ENCODE results near the gene CPXM1.
A peak's percentile ranks its signal among the peaks of the same experiment; 100 is the strongest.

CPXM1 gene

DNA sequence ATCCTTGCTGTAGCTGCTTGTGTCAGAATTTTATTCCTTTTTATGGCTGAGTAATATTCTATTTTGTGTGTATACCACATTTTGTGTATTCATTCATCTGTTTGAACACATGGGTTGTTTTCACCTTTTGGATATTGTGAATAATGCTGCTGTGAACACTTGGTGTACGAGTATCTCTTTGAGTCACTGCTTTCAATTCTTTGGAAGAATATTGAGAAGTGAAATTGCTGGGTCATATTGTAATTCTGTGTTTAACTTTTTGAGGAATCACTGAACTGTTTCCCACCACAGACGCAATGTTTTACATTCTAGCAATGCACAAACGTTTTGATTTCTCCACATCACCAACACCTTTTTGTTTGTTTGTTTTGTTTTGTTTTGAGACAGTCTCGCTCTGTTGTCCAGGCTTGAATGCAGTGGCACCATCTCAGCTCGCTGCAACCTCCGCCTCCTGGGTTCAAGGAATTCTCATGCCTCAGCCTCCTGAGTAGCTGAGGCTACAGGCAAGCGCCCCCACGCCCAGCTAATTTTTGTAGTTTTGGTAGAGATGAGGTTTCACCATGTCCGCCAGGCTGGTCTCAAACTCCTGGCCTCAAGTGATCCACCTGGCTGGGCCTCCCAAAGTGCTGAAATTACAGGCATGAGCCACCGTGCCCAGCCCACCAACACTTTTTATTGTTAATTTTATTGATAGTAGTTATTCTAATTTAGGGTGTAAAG is 21.7 kb downstream of the CPXM1 start:
- Histone ChIP-seq H3K9ac (ENCODE audit: low read length) (no peak overlapping the region), H4K91ac (ENCODE audit: low read length) (no peak overlapping the region), H3K9me3 (ENCODE audit: control insufficient read depth, low read length) (peaks cover 7% of the 10 kb centered on the region), H3K36me3 (ENCODE audit: control insufficient read depth in 1 of 2, insufficient read depth in 2 of 2, low read depth in 1 of 2, low read length in 2 of 2) (no peaks in the 10 kb centered on the region), H2AK5ac (ENCODE audit: low read length, severe bottlenecking) (no peak overlapping the region), H2AFZ (ENCODE audit: low read depth, low read length) (no peak overlapping the region), H3K14ac (ENCODE audit: low read length in 2 of 2) (no peak overlapping the region), H3K4ac (ENCODE audit: low read depth in 1 of 2, low read length in 2 of 2) (no peak overlapping the region), H2BK15ac (ENCODE audit: low read depth, poor library complexity, severe bottlenecking) (no peak overlapping the region), H3K23ac (ENCODE audit: low read length in 2 of 2) (no peak overlapping the region), H3K4me2 (ENCODE audit: low read length, poor library complexity, severe bottlenecking) (no peak overlapping the region), H3K4me1 (ENCODE audit: control insufficient read depth, insufficient read depth, low read depth, low read length) (no peaks in the 10 kb centered on the region), H2BK12ac (ENCODE audit: low read length in 2 of 2) (no peak overlapping the region), H4K8ac (ENCODE audit: low read length) (no peak overlapping the region), H3K4me3 (ENCODE audit: insufficient read depth in 1 of 2, low read depth in 1 of 2, low read length in 2 of 2) (no peak overlapping the region), H2BK5ac (ENCODE audit: low read depth, low read length, poor library complexity, severe bottlenecking) (no peak overlapping the region), H3K27me3 (ENCODE audit: control insufficient read depth in 1 of 2, insufficient read depth in 1 of 2, low read length in 2 of 2) (peaks cover 9 to 29% of the 10 kb centered on the region in 2 experiments), H3K27ac (ENCODE audit: low read length, poor library complexity, severe bottlenecking) (no peak overlapping the region), H3K18ac (ENCODE audit: low read depth in 1 of 2, low read length in 2 of 2) (no peak overlapping the region), H2BK120ac (ENCODE audit: low read depth, low read length) (no peak overlapping the region), H3K79me1 (replicated peaks; ENCODE audit: low read length, poor library complexity, severe bottlenecking) (no peaks in the 10 kb centered on the region)
- no peak for DNase-seq
- 86% methylated on average over 7 of the region's 10 CpGs for WGBS

DNA sequence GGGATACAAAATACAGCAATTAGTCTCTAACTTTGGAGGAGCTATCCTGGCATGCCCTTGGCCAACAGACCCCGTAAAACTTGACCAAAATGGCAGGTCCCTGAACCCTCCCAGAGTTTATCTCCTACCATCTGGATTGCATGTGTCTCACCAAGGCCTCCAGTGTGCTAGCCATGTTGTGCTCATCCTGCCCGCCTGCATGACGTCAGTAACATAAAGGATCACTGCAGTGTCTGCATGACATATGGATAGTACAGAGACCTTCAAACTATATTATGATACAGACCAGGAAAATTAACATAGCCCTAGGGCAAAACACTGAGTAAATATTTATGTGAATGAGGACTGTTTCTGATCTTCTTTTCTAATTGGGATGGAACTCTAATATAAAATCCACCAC is 25.3 kb downstream of the CPXM1 start:
- no peak overlapping the region for H2BK120ac ChIP-seq (ENCODE audit: low read depth, low read length)
- H2BK5ac ChIP-seq (ENCODE audit: low read depth, low read length, poor library complexity, severe bottlenecking) = no peak overlapping the region
- no peak overlapping the region for H3K4me3 ChIP-seq (ENCODE audit: insufficient read depth in 1 of 2, low read depth in 1 of 2, low read length in 2 of 2)
- no peak overlapping the region for H4K8ac ChIP-seq (ENCODE audit: low read length)
- no peak overlapping the region for H2AFZ ChIP-seq (ENCODE audit: low read depth, low read length)
- no peak overlapping the region for H3K14ac ChIP-seq (ENCODE audit: low read length in 2 of 2)
- no peaks in the 10 kb centered on the region for H3K36me3 ChIP-seq (ENCODE audit: control insufficient read depth in 1 of 2, insufficient read depth in 2 of 2, low read depth in 1 of 2, low read length in 2 of 2)
- peaks cover 0 to 20% of the 10 kb centered on the region in 2 experiments for H3K27me3 ChIP-seq (ENCODE audit: control insufficient read depth in 1 of 2, insufficient read depth in 1 of 2, low read length in 2 of 2)
- peaks cover 7% of the 10 kb centered on the region for H3K9me3 ChIP-seq (ENCODE audit: control insufficient read depth, low read length)
- H2AK5ac ChIP-seq (ENCODE audit: low read length, severe bottlenecking) = no peak overlapping the region
- no peak overlapping the region for H3K4ac ChIP-seq (ENCODE audit: low read depth in 1 of 2, low read length in 2 of 2)
- H3K23ac ChIP-seq (ENCODE audit: low read length in 2 of 2) = no peak overlapping the region
- H3K27ac ChIP-seq (ENCODE audit: low read length, poor library complexity, severe bottlenecking) = no peak overlapping the region
- no peak overlapping the region for H2BK15ac ChIP-seq (ENCODE audit: low read depth, poor library complexity, severe bottlenecking)
- no peak overlapping the region for H3K9ac ChIP-seq (ENCODE audit: low read length)
- no peak overlapping the region for H4K91ac ChIP-seq (ENCODE audit: low read length)
- H3K79me1 ChIP-seq (replicated peaks; ENCODE audit: low read length, poor library complexity, severe bottlenecking) = no peaks in the 10 kb centered on the region
- no peak overlapping the region for H3K18ac ChIP-seq (ENCODE audit: low read depth in 1 of 2, low read length in 2 of 2)
- DNase-seq = no peak
- no peak overlapping the region for H2BK12ac ChIP-seq (ENCODE audit: low read length in 2 of 2)
- 96% methylated on average over 3 of the region's 3 CpGs for WGBS
- H3K4me1 ChIP-seq (ENCODE audit: control insufficient read depth, insufficient read depth, low read depth, low read length) = peaks cover 5% of the 10 kb centered on the region
- H3K4me2 ChIP-seq (ENCODE audit: low read length, poor library complexity, severe bottlenecking) = no peak overlapping the region

DNA sequence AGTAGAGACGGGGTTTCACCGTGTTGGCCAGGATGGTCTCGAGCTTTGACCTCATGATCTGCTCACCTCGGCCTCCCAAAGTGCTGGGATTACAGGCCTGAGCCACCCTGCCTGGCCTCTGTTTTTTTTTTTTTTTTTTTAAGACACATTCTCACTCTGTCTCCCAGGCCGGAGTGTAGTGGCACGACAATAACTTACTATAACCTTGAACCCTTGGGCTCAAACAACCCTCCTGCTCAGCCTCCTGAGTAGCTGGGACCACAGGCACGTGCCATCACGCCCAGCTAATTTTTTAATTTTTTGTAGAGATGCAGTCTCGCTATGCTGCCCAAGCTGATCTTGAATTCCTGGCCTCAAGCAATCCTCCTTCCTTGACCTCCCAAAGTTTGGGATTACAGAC is 26.6 kb downstream of the CPXM1 start:
- no peak overlapping the region for H3K27ac ChIP-seq (ENCODE audit: low read length, poor library complexity, severe bottlenecking)
- H3K36me3 ChIP-seq (ENCODE audit: control insufficient read depth in 1 of 2, insufficient read depth in 2 of 2, low read depth in 1 of 2, low read length in 2 of 2) = no peaks in the 10 kb centered on the region
- H2BK120ac ChIP-seq (ENCODE audit: low read depth, low read length) = no peak overlapping the region
- H3K9ac ChIP-seq (ENCODE audit: low read length) = no peak overlapping the region
- H3K4me1 ChIP-seq (ENCODE audit: control insufficient read depth, insufficient read depth, low read depth, low read length) = peaks cover 7% of the 10 kb centered on the region
- H3K23ac ChIP-seq (ENCODE audit: low read length in 2 of 2) = no peak overlapping the region
- no peak overlapping the region for H2BK15ac ChIP-seq (ENCODE audit: low read depth, poor library complexity, severe bottlenecking)
- no peak overlapping the region for H2AK5ac ChIP-seq (ENCODE audit: low read length, severe bottlenecking)
- H3K27me3 ChIP-seq (ENCODE audit: control insufficient read depth in 1 of 2, insufficient read depth in 1 of 2, low read length in 2 of 2) = peaks cover 9 to 27% of the 10 kb centered on the region in 2 experiments
- H3K4me2 ChIP-seq (ENCODE audit: low read length, poor library complexity, severe bottlenecking) = no peak overlapping the region
- no peaks in the 10 kb centered on the region for H3K79me1 ChIP-seq (replicated peaks; ENCODE audit: low read length, poor library complexity, severe bottlenecking)
- H2BK5ac ChIP-seq (ENCODE audit: low read depth, low read length, poor library complexity, severe bottlenecking) = no peak overlapping the region
- no peak overlapping the region for H3K4ac ChIP-seq (ENCODE audit: low read depth in 1 of 2, low read length in 2 of 2)
- H2BK12ac ChIP-seq (ENCODE audit: low read length in 2 of 2) = no peak overlapping the region
- no peak for DNase-seq
- WGBS = 87% methylated on average over 9 of the region's 9 CpGs
- no peak overlapping the region for H4K8ac ChIP-seq (ENCODE audit: low read length)
- no peak overlapping the region for H4K91ac ChIP-seq (ENCODE audit: low read length)
- no peak overlapping the region for H3K14ac ChIP-seq (ENCODE audit: low read length in 2 of 2)
- H3K18ac ChIP-seq (ENCODE audit: low read depth in 1 of 2, low read length in 2 of 2) = no peak overlapping the region
- peaks cover 7% of the 10 kb centered on the region for H3K9me3 ChIP-seq (ENCODE audit: control insufficient read depth, low read length)
- H3K4me3 ChIP-seq (ENCODE audit: insufficient read depth in 1 of 2, low read depth in 1 of 2, low read length in 2 of 2) = no peak overlapping the region
- no peak overlapping the region for H2AFZ ChIP-seq (ENCODE audit: low read depth, low read length)

DNA sequence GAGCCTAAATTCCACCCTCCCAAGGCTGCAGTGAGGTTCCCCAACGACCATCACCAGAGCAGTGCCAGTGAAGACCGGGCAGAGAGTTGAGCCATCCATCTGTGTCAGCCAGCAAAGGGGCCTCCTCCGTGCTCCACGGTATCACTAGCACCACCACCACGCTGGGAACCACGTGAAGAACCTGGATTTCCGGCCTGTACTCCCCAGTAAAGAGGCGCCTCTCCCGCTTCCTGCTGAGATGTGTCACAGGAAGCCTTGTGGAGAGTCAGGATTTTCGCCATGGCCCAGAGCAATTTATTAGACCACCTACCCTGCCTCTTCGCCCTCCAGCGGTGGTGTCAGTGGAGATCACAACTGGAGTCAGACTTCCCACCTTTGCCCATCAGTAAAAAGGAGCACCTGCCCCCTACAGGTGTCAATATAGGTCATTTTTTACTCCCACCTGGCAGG is 28.8 kb downstream of the CPXM1 start:
- peaks cover 10% of the 10 kb centered on the region for H3K4me1 ChIP-seq (ENCODE audit: control insufficient read depth, insufficient read depth, low read depth, low read length)
- 47% methylated on average over 12 of the region's 12 CpGs for WGBS

More for the DNA sequence above, 28.8 kb downstream of the CPXM1 start:
- Histone ChIP-seq H3K9me3 (ENCODE audit: control insufficient read depth, low read length) (peaks cover 7% of the 10 kb centered on the region), H3K79me1 (replicated peaks; ENCODE audit: low read length, poor library complexity, severe bottlenecking) (no peaks in the 10 kb centered on the region), H4K8ac (ENCODE audit: low read length) (peak overlapping the region; percentile 27), H2BK5ac (ENCODE audit: low read depth, low read length, poor library complexity, severe bottlenecking) (no peak overlapping the region), H3K27ac (ENCODE audit: low read length, poor library complexity, severe bottlenecking) (no peak overlapping the region), H3K4me2 (ENCODE audit: low read length, poor library complexity, severe bottlenecking) (no peak overlapping the region), H3K18ac (ENCODE audit: low read depth in 1 of 2, low read length in 2 of 2) (no peak overlapping the region), H2BK15ac (ENCODE audit: low read depth, poor library complexity, severe bottlenecking) (no peak overlapping the region), H2AFZ (ENCODE audit: low read depth, low read length) (no peak overlapping the region), H3K27me3 (ENCODE audit: control insufficient read depth in 1 of 2, insufficient read depth in 1 of 2, low read length in 2 of 2) (peaks cover 17 to 49% of the 10 kb centered on the region in 2 experiments), H3K9ac (ENCODE audit: low read length) (no peak overlapping the region), H3K14ac (ENCODE audit: low read length in 2 of 2) (no peak overlapping the region), H3K4ac (ENCODE audit: low read depth in 1 of 2, low read length in 2 of 2) (no peak overlapping the region), H3K4me3 (ENCODE audit: insufficient read depth in 1 of 2, low read depth in 1 of 2, low read length in 2 of 2) (no peak overlapping the region), H3K23ac (ENCODE audit: low read length in 2 of 2) (no peak overlapping the region), H3K36me3 (ENCODE audit: control insufficient read depth in 1 of 2, insufficient read depth in 2 of 2, low read depth in 1 of 2, low read length in 2 of 2) (no peaks in the 10 kb centered on the region), H2BK12ac (ENCODE audit: low read length in 2 of 2) (no peak overlapping the region), H4K91ac (ENCODE audit: low read length) (no peak overlapping the region), H2AK5ac (ENCODE audit: low read length, severe bottlenecking) (no peak overlapping the region), H2BK120ac (ENCODE audit: low read depth, low read length) (no peak overlapping the region)
- DNase-seq = no peak

Data from mesenchymal stem cell (in vitro differentiated cells and primary cell).